Trophoblast cell (in vitro differentiated cells and primary cell): Measurements from ENCODE around the gene DGKH.

Experiments
- DNase-seq, 2 donors: peaks; one replicate each; pipeline ENCODE4 v3.0.0-alpha.2; 2016
- H2AFZ ChIP-seq: 2 replicates; pipeline ENCODE4 v1.6.1; 2013; ENCODE audit warnings: low read length, moderate library complexity, mild to moderate bottlenecking; ENCODE audit not compliant: insufficient read depth, poor library complexity
- H2AK5ac ChIP-seq: 2 replicates; pipeline ENCODE4 v1.6.1; 2013; ENCODE audit warnings: mild to moderate bottlenecking, low read length
- H2BK120ac ChIP-seq: 2 replicates; pipeline ENCODE4 v1.6.1; 2013; ENCODE audit warnings: low read length, mild to moderate bottlenecking, moderate library complexity; ENCODE audit not compliant: insufficient read depth, poor library complexity
- H2BK12ac ChIP-seq: 2 replicates; pipeline ENCODE4 v1.6.1; 2013; ENCODE audit warnings: mild to moderate bottlenecking, low read length, moderate library complexity
- H2BK5ac ChIP-seq: 2 replicates; pipeline ENCODE4 v1.6.1; 2013; ENCODE audit warnings: low read length, low read depth, moderate library complexity, mild to moderate bottlenecking; ENCODE audit not compliant: poor library complexity
- H3K14ac ChIP-seq: 2 replicates; pipeline ENCODE4 v1.6.1; 2013; ENCODE audit warnings: mild to moderate bottlenecking, low read length
- H3K18ac ChIP-seq: 2 replicates; pipeline ENCODE4 v1.6.1; 2013; ENCODE audit warnings: mild to moderate bottlenecking, low read length
- H3K23ac ChIP-seq: 2 replicates; pipeline ENCODE4 v1.6.1; 2013; ENCODE audit warnings: low read length
- H3K27ac ChIP-seq: 2 replicates; pipeline ENCODE4 v1.5.1; 2013; ENCODE audit warnings: low read depth, mild to moderate bottlenecking, inconsistent platforms, low read length, moderate library complexity
- H3K27me3 ChIP-seq: 2 replicates; pipeline ENCODE4 v1.6.1; 2013; ENCODE audit warnings: inconsistent platforms, mild to moderate bottlenecking, low read length, moderate library complexity; ENCODE audit not compliant: insufficient read depth
- H3K36me3 ChIP-seq, 2 experiments: 1 replicate in 1 of 2; 2 replicates in 1 of 2; pipeline ENCODE4 v1.6.1; 2013; ENCODE audit warnings: low read length in 2 of 2, mild to moderate bottlenecking in 2 of 2, moderate library complexity in 1 of 2; ENCODE audit not compliant: insufficient read depth in 2 of 2, control insufficient read depth in 1 of 2
- H3K4ac ChIP-seq: 2 replicates; pipeline ENCODE4 v1.6.1; 2013; ENCODE audit warnings: low read depth, mild to moderate bottlenecking, low read length, moderate library complexity
- H3K4me1 ChIP-seq, 2 experiments: 1 replicate in 1 of 2; 2 replicates in 1 of 2; pipeline ENCODE4 v1.6.1; 2013; ENCODE audit warnings: low read length in 2 of 2, mild to moderate bottlenecking in 2 of 2, moderate library complexity in 1 of 2; ENCODE audit not compliant: insufficient read depth in 2 of 2, control insufficient read depth in 1 of 2
- H3K4me2 ChIP-seq: 2 replicates; pipeline ENCODE4 v1.6.1; 2013; ENCODE audit warnings: inconsistent platforms, mild to moderate bottlenecking, low read length, moderate library complexity
- H3K4me3 ChIP-seq: 2 replicates; pipeline ENCODE4 v1.5.1; 2013; ENCODE audit warnings: mild to moderate bottlenecking, low read depth, low read length, inconsistent platforms
- H3K79me1 ChIP-seq: one replicate; pipeline ENCODE4 v1.6.1; 2013; ENCODE audit warnings: low read length
- H3K79me2 ChIP-seq: 2 replicates; pipeline ENCODE4 v1.6.1; 2013; ENCODE audit warnings: low read length, mild to moderate bottlenecking; ENCODE audit not compliant: control insufficient read depth, insufficient read depth, poor library complexity
- H3K9ac ChIP-seq: 2 replicates; pipeline ENCODE4 v1.6.1; 2013; ENCODE audit warnings: mild to moderate bottlenecking, low read length
- H3K9me3 ChIP-seq: 2 replicates; pipeline ENCODE4 v1.6.1; 2013; ENCODE audit warnings: low read depth, mild to moderate bottlenecking, control low read depth, inconsistent platforms, low read length; ENCODE audit not compliant: insufficient read depth
- H4K12ac ChIP-seq: 2 replicates; pipeline ENCODE4 v1.6.1; 2013; ENCODE audit warnings: low read depth, mild to moderate bottlenecking, low read length, moderate library complexity
- H4K8ac ChIP-seq: 2 replicates; pipeline ENCODE4 v1.6.1; 2013; ENCODE audit warnings: low read depth, mild to moderate bottlenecking, low read length, moderate library complexity
- H4K91ac ChIP-seq: one replicate; pipeline ENCODE4 v1.6.1; 2013; ENCODE audit warnings: low read depth, mild to moderate bottlenecking, low read length, moderate library complexity
- WGBS: extraction: QIAGEN DNeasy Blood & Tissue Kit; methylation state at CpG from one replicate; pipeline ENCODE4 v1.1.7; 2013; ENCODE audit warnings: missing lambda C conversion rate; ENCODE audit not compliant: insufficient read length, insufficient coverage; ENCODE audit errors: extremely low coverage; 5-methylcytosine and 5-hydroxymethylcytosine counted together

The DGKH gene

GRCh38 chr13:42219876-42220275, 171.4 kb downstream of the DGKH start:
- H3K18ac ChIP-seq = no peak overlapping the region
- no peak overlapping the region for H3K27ac ChIP-seq
- no peak overlapping the region for H4K12ac ChIP-seq
- no peak overlapping the region for H2AFZ ChIP-seq
- H2BK5ac ChIP-seq = no peak overlapping the region
- no peaks in the 10 kb centered on the region for H3K79me1 ChIP-seq
- H3K14ac ChIP-seq = no peak overlapping the region
- no peaks in the 10 kb centered on the region for H3K79me2 ChIP-seq
- H2AK5ac ChIP-seq = no peak overlapping the region
- no peaks in the 10 kb centered on the region for H3K9me3 ChIP-seq
- H3K9ac ChIP-seq = no peak overlapping the region
- no peaks in the 10 kb centered on the region for H3K4me1 ChIP-seq
- H4K8ac ChIP-seq = no peak overlapping the region
- H4K91ac ChIP-seq = no peak overlapping the region
- H3K4me2 ChIP-seq = no peak overlapping the region
- H3K27me3 ChIP-seq = no peaks in the 10 kb centered on the region
- H3K36me3 ChIP-seq = peaks cover 0 to 3% of the 10 kb centered on the region in 2 experiments
- no peak overlapping the region for H3K4ac ChIP-seq
- no peak overlapping the region for H2BK12ac ChIP-seq
- no CpG with 5 or more reads among the region's 1 CpG for WGBS
- H3K23ac ChIP-seq = no peak overlapping the region
- no peak for DNase-seq
- no peak overlapping the region for H2BK120ac ChIP-seq
- no peak overlapping the region for H3K4me3 ChIP-seq

- H2AK5ac ChIP-seq = no peak overlapping the region
- H3K4me3 ChIP-seq = no peak overlapping the region
- H3K27ac ChIP-seq = no peak overlapping the region
- H3K23ac ChIP-seq = no peak overlapping the region
- no peak overlapping the region for H2BK120ac ChIP-seq
- no peaks in the 10 kb centered on the region for H3K4me1 ChIP-seq
- H3K9ac ChIP-seq = no peak overlapping the region
- no peak for DNase-seq
- no peaks in the 10 kb centered on the region for H3K27me3 ChIP-seq
- no peak overlapping the region for H2AFZ ChIP-seq
- no peaks in the 10 kb centered on the region for H3K9me3 ChIP-seq
- no CpG with 5 or more reads among the region's 4 CpGs for whole genome bisulfite sequencing
- no peak overlapping the region for H3K18ac ChIP-seq
- H3K4me2 ChIP-seq = no peak overlapping the region
- H2BK12ac ChIP-seq = no peak overlapping the region
- no peak overlapping the region for H4K91ac ChIP-seq
- H3K14ac ChIP-seq = no peak overlapping the region
- no peak overlapping the region for H2BK5ac ChIP-seq
- H4K8ac ChIP-seq = no peak overlapping the region
- no peaks in the 10 kb centered on the region for H3K79me2 ChIP-seq
- H3K4ac ChIP-seq = no peak overlapping the region
- H4K12ac ChIP-seq = no peak overlapping the region
- peaks cover 0 to 3% of the 10 kb centered on the region in 2 experiments for H3K36me3 ChIP-seq
- no peaks in the 10 kb centered on the region for H3K79me1 ChIP-seq
These were observed 172.8 kb downstream of the DGKH start for GRCh38 chr13:42221121-42221765.

GRCh38 chr13:42223681-42224080, 175.2 kb downstream of the DGKH start:
- H3K27ac ChIP-seq = no peak overlapping the region
- H4K12ac ChIP-seq = no peak overlapping the region
- H3K79me2 ChIP-seq = no peaks in the 10 kb centered on the region
- no CpG with 5 or more reads among the region's 4 CpGs for WGBS
- H3K4me3 ChIP-seq = no peak overlapping the region
- no peak overlapping the region for H2AK5ac ChIP-seq
- H4K8ac ChIP-seq = no peak overlapping the region
- DNase-seq = no peak
- H3K36me3 ChIP-seq = peaks cover 0 to 3% of the 10 kb centered on the region in 2 experiments
- no peaks in the 10 kb centered on the region for H3K9me3 ChIP-seq
- H3K27me3 ChIP-seq = no peaks in the 10 kb centered on the region
- no peak overlapping the region for H3K9ac ChIP-seq
- no peak overlapping the region for H2BK120ac ChIP-seq
- no peaks in the 10 kb centered on the region for H3K4me1 ChIP-seq
- no peaks in the 10 kb centered on the region for H3K79me1 ChIP-seq
- H3K4me2 ChIP-seq = no peak overlapping the region
- H2BK5ac ChIP-seq = no peak overlapping the region
- no peak overlapping the region for H3K4ac ChIP-seq
- H3K18ac ChIP-seq = no peak overlapping the region
- H4K91ac ChIP-seq = no peak overlapping the region
- no peak overlapping the region for H2AFZ ChIP-seq
- no peak overlapping the region for H3K14ac ChIP-seq
- H3K23ac ChIP-seq = no peak overlapping the region
- H2BK12ac ChIP-seq = no peak overlapping the region

- no peak overlapping the region for H3K18ac ChIP-seq
- no peak overlapping the region for H3K27ac ChIP-seq
These were observed 176.6 kb downstream of the DGKH start for GRCh38 chr13:42225051-42225450.

More at GRCh38 chr13:42225051-42225450, 176.6 kb downstream of the DGKH start:
- Histone ChIP-seq H2AK5ac (no peak overlapping the region), H2BK120ac (no peak overlapping the region), H3K4me1 (no peaks in the 10 kb centered on the region), H3K23ac (no peak overlapping the region), H3K4me3 (no peak overlapping the region), H3K4me2 (no peak overlapping the region), H3K36me3 (peaks cover 0 to 3% of the 10 kb centered on the region in 2 experiments), H2AFZ (no peak overlapping the region), H3K14ac (no peak overlapping the region), H3K9me3 (no peaks in the 10 kb centered on the region), H4K8ac (no peak overlapping the region), H3K9ac (no peak overlapping the region), H2BK5ac (no peak overlapping the region), H3K4ac (no peak overlapping the region), H4K12ac (no peak overlapping the region), H3K27me3 (no peaks in the 10 kb centered on the region), H2BK12ac (no peak overlapping the region), H4K91ac (no peak overlapping the region), H3K79me2 (no peaks in the 10 kb centered on the region), H3K79me1 (no peaks in the 10 kb centered on the region)
- DNase-seq = no peak
- no CpG with 5 or more reads among the region's 2 CpGs for WGBS
